AG10803 (cell line): ENCODE results near the gene MYO15A.

ENCODE experiments used
- DNase-seq: peaks from one replicate; pipeline ENCODE4 v3.0.0; 2010; ENCODE audit warnings: low read depth
- H3K4me3 ChIP-seq: 2 replicates; pipeline ENCODE4 v1.5.1; 2011; ENCODE audit warnings: mild to moderate bottlenecking, low read length, control low read depth
- CTCF ChIP-seq: conservative IDR thresholded peaks from 2 replicates; pipeline ENCODE4 v1.5.1; 2011; ENCODE audit warnings: mild to moderate bottlenecking, low read length, control low read depth, inconsistent platforms

The MYO15A gene

DNA sequence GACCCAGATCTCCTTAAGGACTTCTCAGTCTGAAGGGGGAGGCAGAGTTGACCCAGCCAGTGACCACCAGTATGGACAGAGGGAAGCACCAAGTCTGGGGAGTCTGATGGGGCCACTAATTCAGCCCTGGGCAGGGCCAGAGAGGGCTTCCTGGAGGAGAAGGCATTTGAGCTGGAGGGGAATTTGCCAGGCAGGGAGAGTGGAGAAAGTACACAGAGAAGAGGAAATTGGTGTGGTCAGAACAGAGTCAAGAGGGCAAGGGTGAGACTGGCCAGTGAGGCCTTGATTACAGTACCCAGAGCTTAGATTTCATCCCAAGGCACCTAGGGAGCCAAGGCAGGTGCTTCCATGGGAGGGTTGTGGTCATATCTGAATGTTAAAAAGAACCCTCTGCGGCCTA lies 36.3 kb downstream of the MYO15A start:
- no peak overlapping the region for H3K4me3 ChIP-seq
- no peak for DNase-seq
- TF ChIP-seq CTCF, result no peak

- no peak overlapping the region for H3K4me3 ChIP-seq
- no peak for DNase-seq
- TF ChIP-seq CTCF, result no peak
Observed at GRCh38 chr17:18145811-18146210, 37.3 kb downstream of the MYO15A start.

- DNase-seq, result no peak
- TF ChIP-seq CTCF, result no peak
- no peak overlapping the region for H3K4me3 ChIP-seq
Observed at GRCh38 chr17:18146259-18146658, 37.7 kb downstream of the MYO15A start.

DNA sequence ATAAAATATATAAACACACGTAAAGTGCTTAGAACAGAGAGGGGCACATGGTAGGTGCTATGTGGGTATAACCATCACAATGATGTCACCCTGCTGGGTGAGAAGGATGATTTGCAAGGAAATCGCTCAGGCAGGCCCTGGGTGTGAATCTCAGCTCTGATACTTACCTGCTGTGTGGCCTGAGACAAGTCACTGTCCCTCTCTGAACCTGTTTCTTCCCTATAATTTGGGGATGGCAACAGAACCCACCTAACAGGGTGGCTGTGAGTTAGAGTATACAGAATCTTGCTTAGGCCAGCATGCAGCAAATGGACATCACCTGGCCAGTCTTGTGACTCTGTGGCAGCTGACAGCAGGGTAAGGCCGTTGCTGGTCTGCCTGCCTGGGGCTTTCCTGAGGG lies 38.4 kb downstream of the MYO15A start:
- no peak for TF ChIP-seq CTCF
- DNase-seq, result no peak
- no peak overlapping the region for H3K4me3 ChIP-seq

DNA sequence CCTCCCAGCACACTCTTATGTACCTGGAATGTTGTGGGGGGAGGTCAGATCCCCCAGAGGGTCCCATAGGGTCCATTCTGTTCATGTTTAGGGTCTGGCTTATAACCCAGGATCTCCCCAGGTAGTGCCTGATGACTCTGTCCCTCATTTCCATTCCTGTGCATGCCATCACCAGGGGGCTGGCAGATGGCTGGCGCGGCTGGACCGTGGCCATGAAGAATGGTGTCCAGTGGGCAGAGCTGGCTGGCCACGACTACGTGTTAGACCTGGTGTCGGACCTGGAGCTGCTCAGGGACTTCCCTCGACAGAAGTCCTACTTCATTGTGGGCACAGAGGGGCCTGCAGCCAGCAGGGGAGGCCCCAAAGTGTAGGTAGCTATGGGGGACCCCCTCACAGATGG lies 40.0 kb downstream of the MYO15A start:
- no peak overlapping the region for H3K4me3 ChIP-seq
- TF ChIP-seq CTCF, result no peak
- DNase-seq, result no peak

- TF ChIP-seq CTCF, result no peak
- DNase-seq, result no peak
- H3K4me3 ChIP-seq, result no peak overlapping the region
Observed at GRCh38 chr17:18151290-18151689, 42.7 kb downstream of the MYO15A start.

GRCh38 chr17:18155179-18155578 lies 46.6 kb downstream of the MYO15A start:
- TF ChIP-seq CTCF, result no peak
- no peak for DNase-seq
- H3K4me3 ChIP-seq, result no peak overlapping the region
